HEK293 (cell line): ENCODE data around the gene SMARCD2.

Experiments
- CTCF ChIA-PET: fragments of 350-600 bp; formaldehyde crosslinking; extraction: SDS; loops from one replicate; lab custom pipeline; 2021; ENCODE audit warnings: antibody characterized with exemption; lab: Yijun Ruan, JAX
- POLR2A ChIA-PET: fragments of 300-600 bp; formaldehyde crosslinking; extraction: SDS; loops from one replicate; lab custom pipeline; 2020; ENCODE audit warnings: antibody characterized with exemption, inconsistent platforms; lab: Yijun Ruan, JAX
- H3K27ac ChIP-seq: fragments of 200-500 bp; sonication (Bioruptor generic); 2 replicates; pipeline ENCODE4 v1.5.1; 2014; ENCODE audit warnings: low read depth, low read length, control low read depth, inconsistent platforms; ENCODE audit errors: extremely low read depth
- H3K36me3 ChIP-seq, 2 experiments: fragments of 200-500 bp in 1 of 2; sonication (Bioruptor generic) in 1 of 2; 1 replicate in 1 of 2; 2 replicates in 1 of 2; pipeline ENCODE4 v1.5.1; 2014 to 2017; ENCODE audit warnings: inconsistent platforms in 2 of 2, low read length in 2 of 2; ENCODE audit not compliant: control insufficient read depth in 2 of 2, insufficient read depth in 1 of 2
- H3K4me1 ChIP-seq: fragments of 200-500 bp; sonication (Bioruptor generic); 2 replicates; pipeline ENCODE4 v1.5.1; 2014; ENCODE audit warnings: mild to moderate bottlenecking, low read length, inconsistent platforms; ENCODE audit not compliant: control insufficient read depth, insufficient read depth
- H3K4me3 ChIP-seq: 2 replicates; pipeline ENCODE4 v1.5.1; 2011; ENCODE audit warnings: low read depth, mild to moderate bottlenecking, control low read depth, low read length, moderate library complexity
- H3K9me3 ChIP-seq: fragments of 200-500 bp; sonication (Bioruptor generic); 2 replicates; pipeline ENCODE4 v1.5.1; 2014; ENCODE audit warnings: low read depth, low read length, inconsistent platforms; ENCODE audit not compliant: control insufficient read depth, insufficient read depth
- KLF16 ChIP-seq: fragments of 450-650 bp; formaldehyde crosslinking; IDR thresholded peaks from 2 replicates; pipeline ENCODE4 v1.5.1; 2017; ENCODE audit warnings: missing biosample characterization, missing genetic modification characterization
- PRDM1 ChIP-seq: fragments of 450-650 bp; formaldehyde crosslinking; IDR thresholded peaks from 2 replicates; pipeline ENCODE4; 2016; ENCODE audit warnings: missing biosample characterization, missing genetic modification characterization
- SCRT2 ChIP-seq: fragments of 450-650 bp; formaldehyde crosslinking; IDR thresholded peaks from 2 replicates; pipeline ENCODE4 v1.5.1; 2016; ENCODE audit warnings: missing biosample characterization, missing genetic modification characterization
- SP7 ChIP-seq: fragments of 450-650 bp; formaldehyde crosslinking; IDR thresholded peaks from 2 replicates; pipeline ENCODE4 v1.5.1; 2016; ENCODE audit warnings: missing biosample characterization, missing genetic modification characterization
- ZNF114 ChIP-seq: fragments of 450-650 bp; formaldehyde crosslinking; IDR thresholded peaks from 2 replicates; pipeline ENCODE4 v1.5.0; 2017; ENCODE audit warnings: missing biosample characterization, missing genetic modification characterization
- ZNF121 ChIP-seq: fragments of 450-650 bp; formaldehyde crosslinking; IDR thresholded peaks from 2 replicates; pipeline ENCODE4 v1.5.1; 2016; ENCODE audit warnings: missing biosample characterization, missing genetic modification characterization
- ZNF169 ChIP-seq: fragments of 450-650 bp; formaldehyde crosslinking; IDR thresholded peaks from 2 replicates; pipeline ENCODE4 v1.5.1; 2016; ENCODE audit warnings: missing biosample characterization, missing genetic modification characterization
- ZNF214 ChIP-seq: fragments of 450-650 bp; formaldehyde crosslinking; IDR thresholded peaks from 2 replicates; pipeline ENCODE4 v1.5.1; 2017; ENCODE audit warnings: missing biosample characterization, mild to moderate bottlenecking, missing genetic modification characterization, borderline replicate concordance
- ZNF302 ChIP-seq: fragments of 450-650 bp; formaldehyde crosslinking; IDR thresholded peaks from 2 replicates; pipeline ENCODE4 v1.5.1; 2016; ENCODE audit warnings: missing biosample characterization, missing genetic modification characterization, low read depth
- ZNF366 ChIP-seq: fragments of 450-650 bp; formaldehyde crosslinking; conservative IDR thresholded peaks from 2 replicates; pipeline ENCODE4 v1.5.1; 2016; ENCODE audit warnings: missing biosample characterization, missing genetic modification characterization
- ZNF530 ChIP-seq: fragments of 450-650 bp; formaldehyde crosslinking; IDR thresholded peaks from 2 replicates; pipeline ENCODE4 v1.5.1; 2016; ENCODE audit warnings: low read depth, missing biosample characterization, missing genetic modification characterization
- ZNF585B ChIP-seq: fragments of 450-650 bp; formaldehyde crosslinking; IDR thresholded peaks from 2 replicates; pipeline ENCODE4 v1.5.1; 2016; ENCODE audit warnings: missing biosample characterization, missing genetic modification characterization
- ZNF610 ChIP-seq: fragments of 450-650 bp; formaldehyde crosslinking; IDR thresholded peaks from 2 replicates; pipeline ENCODE4 v1.5.1; 2016; ENCODE audit warnings: missing biosample characterization, missing genetic modification characterization, borderline replicate concordance
- ZNF624 ChIP-seq: fragments of 450-650 bp; formaldehyde crosslinking; IDR thresholded peaks from 2 replicates; pipeline ENCODE4 v1.5.1; 2017; ENCODE audit warnings: missing biosample characterization, missing genetic modification characterization
- ZNF639 ChIP-seq: fragments of 450-650 bp; formaldehyde crosslinking; IDR thresholded peaks from 2 replicates; pipeline ENCODE4 v1.5.1; 2016; ENCODE audit warnings: missing biosample characterization, missing genetic modification characterization
- ZNF670 ChIP-seq: fragments of 450-650 bp; formaldehyde crosslinking; IDR thresholded peaks from 2 replicates; pipeline ENCODE4 v1.5.1; 2016; ENCODE audit warnings: missing biosample characterization, missing genetic modification characterization, low read depth
- ZNF692 ChIP-seq: fragments of 450-650 bp; formaldehyde crosslinking; IDR thresholded peaks from 2 replicates; pipeline ENCODE4 v1.5.1; 2016; ENCODE audit warnings: missing biosample characterization, missing genetic modification characterization
- ZNF785 ChIP-seq: fragments of 450-650 bp; formaldehyde crosslinking; IDR thresholded peaks from 2 replicates; pipeline ENCODE4 v1.5.1; 2016; ENCODE audit warnings: missing biosample characterization, missing genetic modification characterization
- ZSCAN30 ChIP-seq: fragments of 450-650 bp; IDR thresholded peaks from 2 replicates; pipeline ENCODE4 v1.5.1; 2018; ENCODE audit warnings: missing biosample characterization, mild to moderate bottlenecking, missing genetic modification characterization, moderate library complexity
- TF ChIP-seq, protein P1 (sequence below): fragments of 450-650 bp; formaldehyde crosslinking; IDR thresholded peaks from 2 replicates; pipeline ENCODE4 v1.5.1; 2016; ENCODE audit warnings: missing biosample characterization, missing genetic modification characterization
- TF ChIP-seq, protein P2 (sequence below): fragments of 450-650 bp; formaldehyde crosslinking; IDR thresholded peaks from 2 replicates; pipeline ENCODE4 v1.5.1; 2017; ENCODE audit warnings: missing biosample characterization, missing genetic modification characterization
- TF ChIP-seq, protein P3 (sequence below): fragments of 450-650 bp; formaldehyde crosslinking; IDR thresholded peaks from 2 replicates; pipeline ENCODE4 v1.5.1; 2016; ENCODE audit warnings: missing biosample characterization, missing genetic modification characterization

Gene SMARCD2

GRCh38 chr17:63804328-63804727 is 38.2 kb downstream of the SMARCD2 start:
- POLR2A ChIA-PET, result interaction anchor here (1.2 to 3.0 kb wide), 3 partner anchors 22 to 62 kb away, joined by 3 to 9 read pairs (median 3); partner anchors contain the start of genes CCDC47 and DDX42
- TF ChIP-seq SP7 (tag by site-specific recombination), result no peak
- Histone ChIP-seq H3K4me3 (no peak overlapping the region), H3K36me3 (peaks cover 94 to 98% of the 10 kb centered on the region in 2 experiments), H3K9me3 (no peaks in the 10 kb centered on the region), H3K4me1 (no peaks in the 10 kb centered on the region), H3K27ac (no peak overlapping the region)
- CTCF ChIA-PET, result interaction anchor here (0.5 to 1.7 kb wide), 8 partner anchors 9 to 328 kb away, joined by 3 to 7 read pairs (median 4); no protein-coding TSS in a partner anchor

DNA sequence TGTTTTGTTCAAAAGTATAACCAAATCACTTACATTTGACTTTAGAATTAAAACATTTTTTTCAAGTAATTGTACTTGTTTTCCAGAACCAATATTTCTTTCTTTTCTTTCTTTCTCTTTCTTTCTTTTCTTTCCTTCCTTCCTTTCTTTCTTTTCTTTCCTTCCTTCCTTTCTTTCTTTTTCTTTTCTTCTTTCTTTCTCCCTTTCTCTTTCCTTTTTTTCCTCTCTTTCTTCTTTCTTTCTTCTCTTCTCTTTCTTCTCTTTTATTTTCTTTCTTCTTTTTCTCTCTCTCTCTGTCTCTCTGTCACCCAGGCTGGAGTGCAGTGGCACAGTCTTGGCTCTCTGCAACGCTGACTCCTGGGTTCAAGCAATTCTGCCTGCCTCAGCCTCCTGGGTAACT is 41.7 kb downstream of the SMARCD2 start:
- Histone ChIP-seq H3K27ac (no peak overlapping the region), H3K9me3 (no peaks in the 10 kb centered on the region), H3K4me1 (no peaks in the 10 kb centered on the region), H3K4me3 (no peak overlapping the region), H3K36me3 (peaks cover 95 to 99% of the 10 kb centered on the region in 2 experiments)
- ChIA-PET POLR2A (no interaction called here), CTCF (interaction anchor here (0.9 to 1.0 kb wide), 2 partner anchors 10 to 16 kb away, joined by 3 to 5 read pairs; no protein-coding TSS in a partner anchor)
- no peak for TF ChIP-seq ZNF785
- TF ChIP-seq, protein P1, sequence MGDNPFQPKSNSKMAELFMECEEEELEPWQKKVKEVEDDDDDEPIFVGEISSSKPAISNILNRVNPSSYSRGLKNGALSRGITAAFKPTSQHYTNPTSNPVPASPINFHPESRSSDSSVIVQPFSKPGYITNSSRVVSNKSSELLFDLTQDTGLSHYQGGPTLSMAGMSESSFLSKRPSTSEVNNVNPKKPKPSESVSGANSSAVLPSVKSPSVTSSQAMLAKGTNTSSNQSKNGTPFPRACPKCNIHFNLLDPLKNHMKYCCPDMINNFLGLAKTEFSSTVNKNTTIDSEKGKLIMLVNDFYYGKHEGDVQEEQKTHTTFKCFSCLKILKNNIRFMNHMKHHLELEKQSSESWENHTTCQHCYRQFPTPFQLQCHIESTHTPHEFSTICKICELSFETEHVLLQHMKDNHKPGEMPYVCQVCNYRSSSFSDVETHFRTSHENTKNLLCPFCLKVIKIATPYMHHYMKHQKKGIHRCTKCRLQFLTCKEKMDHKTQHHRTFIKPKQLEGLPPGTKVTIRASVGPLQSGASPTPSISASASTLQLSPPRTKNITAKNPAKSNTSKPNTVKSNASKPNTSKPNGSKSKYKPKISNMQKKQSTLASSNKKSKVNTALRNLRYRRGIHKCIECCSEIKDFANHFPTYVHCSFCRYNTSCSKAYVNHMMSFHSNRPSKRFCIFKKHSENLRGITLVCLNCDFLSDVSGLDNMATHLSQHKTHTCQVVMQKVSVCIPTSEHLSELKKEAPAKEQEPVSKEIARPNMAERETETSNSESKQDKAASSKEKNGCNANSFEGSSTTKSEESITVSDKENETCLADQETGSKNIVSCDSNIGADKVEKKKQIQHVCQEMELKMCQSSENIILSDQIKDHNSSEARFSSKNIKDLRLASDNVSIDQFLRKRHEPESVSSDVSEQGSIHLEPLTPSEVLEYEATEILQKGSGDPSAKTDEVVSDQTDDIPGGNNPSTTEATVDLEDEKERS, result no peak
- TF ChIP-seq PRDM1, result peak; percentile 90
- TF ChIP-seq ZNF366 (tag by site-specific recombination), result peak; percentile 82

- H3K9me3 ChIP-seq, result no peaks in the 10 kb centered on the region
- no peak overlapping the region for H3K4me3 ChIP-seq
- TF ChIP-seq ZSCAN30 (tag by site-specific recombination) (no peak), SCRT2 (no peak), ZNF121 (tag by site-specific recombination) (no peak), ZNF610 (tag by site-specific recombination) (no peak), ZNF670 (tag by site-specific recombination) (no peak), ZNF114 (no peak), ZNF214 (no peak), ZNF302 (tag by site-specific recombination) (no peak), ZNF585B (tag by site-specific recombination) (no peak), ZNF692 (tag by site-specific recombination) (no peak), ZNF639 (tag by site-specific recombination) (no peak), ZNF530 (no peak), ZNF624 (tag by site-specific recombination) (no peak), ZNF169 (tag by site-specific recombination) (no peak), KLF16 (tag by site-specific recombination) (no peak)
- TF ChIP-seq, protein P2, sequence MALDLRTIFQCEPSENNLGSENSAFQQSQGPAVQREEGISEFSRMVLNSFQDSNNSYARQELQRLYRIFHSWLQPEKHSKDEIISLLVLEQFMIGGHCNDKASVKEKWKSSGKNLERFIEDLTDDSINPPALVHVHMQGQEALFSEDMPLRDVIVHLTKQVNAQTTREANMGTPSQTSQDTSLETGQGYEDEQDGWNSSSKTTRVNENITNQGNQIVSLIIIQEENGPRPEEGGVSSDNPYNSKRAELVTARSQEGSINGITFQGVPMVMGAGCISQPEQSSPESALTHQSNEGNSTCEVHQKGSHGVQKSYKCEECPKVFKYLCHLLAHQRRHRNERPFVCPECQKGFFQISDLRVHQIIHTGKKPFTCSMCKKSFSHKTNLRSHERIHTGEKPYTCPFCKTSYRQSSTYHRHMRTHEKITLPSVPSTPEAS (tag by site-specific recombination), result no peak
- TF ChIP-seq, protein P3, sequence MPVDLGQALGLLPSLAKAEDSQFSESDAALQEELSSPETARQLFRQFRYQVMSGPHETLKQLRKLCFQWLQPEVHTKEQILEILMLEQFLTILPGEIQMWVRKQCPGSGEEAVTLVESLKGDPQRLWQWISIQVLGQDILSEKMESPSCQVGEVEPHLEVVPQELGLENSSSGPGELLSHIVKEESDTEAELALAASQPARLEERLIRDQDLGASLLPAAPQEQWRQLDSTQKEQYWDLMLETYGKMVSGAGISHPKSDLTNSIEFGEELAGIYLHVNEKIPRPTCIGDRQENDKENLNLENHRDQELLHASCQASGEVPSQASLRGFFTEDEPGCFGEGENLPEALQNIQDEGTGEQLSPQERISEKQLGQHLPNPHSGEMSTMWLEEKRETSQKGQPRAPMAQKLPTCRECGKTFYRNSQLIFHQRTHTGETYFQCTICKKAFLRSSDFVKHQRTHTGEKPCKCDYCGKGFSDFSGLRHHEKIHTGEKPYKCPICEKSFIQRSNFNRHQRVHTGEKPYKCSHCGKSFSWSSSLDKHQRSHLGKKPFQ (tag by site-specific recombination), result no peak
- no peaks in the 10 kb centered on the region for H3K4me1 ChIP-seq
- ChIA-PET POLR2A (interaction anchor here (1.0 kb wide), 1 partner anchor 25 kb away, joined by 4 read pairs; the partner anchor contains the start of genes CCDC47 and DDX42), CTCF (interaction anchor here (0.6 to 1.2 kb wide), 3 partner anchors 9 to 86 kb away, joined by 3 to 4 read pairs (median 3); no protein-coding TSS in a partner anchor)
- peaks cover 96 to 100% of the 10 kb centered on the region in 2 experiments for H3K36me3 ChIP-seq
- no peak overlapping the region for H3K27ac ChIP-seq
These were observed 43.8 kb downstream of the SMARCD2 start for GRCh38 chr17:63798572-63799106.
